T-helper 1 cell treated with Interleukin-12 subunit alpha and Interleukin-12 subunit beta and Interleukin-4 antibody, amounts not matched to agents 30 μg/mL and 1 μg/mL, for 36 hours (primary cell): ENCODE measurements around the gene RBM38.
A peak's percentile ranks its signal among the peaks of the same experiment; 100 is the strongest.
"Not testable (repeated sequence)": the region's sequence is repeated elsewhere in the genome, so short reads cannot be mapped to it uniquely, and the experiment has no call there.

Experiments
- H3K27ac Mint-ChIP-seq: one replicate; pipeline ENCODE4 v1.8.0; 2021; ENCODE audit warnings: mild to moderate bottlenecking, mixed read lengths
- H3K27me3 Mint-ChIP-seq: one replicate; pipeline ENCODE4 v1.8.0; 2021; ENCODE audit warnings: low read depth, mixed read lengths
- H3K36me3 Mint-ChIP-seq: one replicate; pipeline ENCODE4 v1.8.0; 2021; ENCODE audit warnings: low read depth, mixed read lengths
- H3K4me1 Mint-ChIP-seq: one replicate; pipeline ENCODE4 v1.8.0; 2021; ENCODE audit warnings: low read depth, mixed read lengths
- H3K4me3 Mint-ChIP-seq: one replicate; pipeline ENCODE4 v1.8.0; 2021; ENCODE audit warnings: mild to moderate bottlenecking, moderate library complexity, mixed read lengths
- H3K9me3 Mint-ChIP-seq: one replicate; pipeline ENCODE4 v1.8.0; 2021; ENCODE audit warnings: mixed read lengths

Gene RBM38

GRCh38 chr20:57410924-57411323 is 19.7 kb downstream of the RBM38 start:
- Mint-ChIP-seq H3K27me3 (no peaks in the 10 kb centered on the region), H3K27ac (no peak overlapping the region), H3K4me1 (peaks cover 8% of the 10 kb centered on the region), H3K4me3 (no peak overlapping the region), H3K36me3 (peaks cover 14% of the 10 kb centered on the region), H3K9me3 (no peaks in the 10 kb centered on the region)

DNA sequence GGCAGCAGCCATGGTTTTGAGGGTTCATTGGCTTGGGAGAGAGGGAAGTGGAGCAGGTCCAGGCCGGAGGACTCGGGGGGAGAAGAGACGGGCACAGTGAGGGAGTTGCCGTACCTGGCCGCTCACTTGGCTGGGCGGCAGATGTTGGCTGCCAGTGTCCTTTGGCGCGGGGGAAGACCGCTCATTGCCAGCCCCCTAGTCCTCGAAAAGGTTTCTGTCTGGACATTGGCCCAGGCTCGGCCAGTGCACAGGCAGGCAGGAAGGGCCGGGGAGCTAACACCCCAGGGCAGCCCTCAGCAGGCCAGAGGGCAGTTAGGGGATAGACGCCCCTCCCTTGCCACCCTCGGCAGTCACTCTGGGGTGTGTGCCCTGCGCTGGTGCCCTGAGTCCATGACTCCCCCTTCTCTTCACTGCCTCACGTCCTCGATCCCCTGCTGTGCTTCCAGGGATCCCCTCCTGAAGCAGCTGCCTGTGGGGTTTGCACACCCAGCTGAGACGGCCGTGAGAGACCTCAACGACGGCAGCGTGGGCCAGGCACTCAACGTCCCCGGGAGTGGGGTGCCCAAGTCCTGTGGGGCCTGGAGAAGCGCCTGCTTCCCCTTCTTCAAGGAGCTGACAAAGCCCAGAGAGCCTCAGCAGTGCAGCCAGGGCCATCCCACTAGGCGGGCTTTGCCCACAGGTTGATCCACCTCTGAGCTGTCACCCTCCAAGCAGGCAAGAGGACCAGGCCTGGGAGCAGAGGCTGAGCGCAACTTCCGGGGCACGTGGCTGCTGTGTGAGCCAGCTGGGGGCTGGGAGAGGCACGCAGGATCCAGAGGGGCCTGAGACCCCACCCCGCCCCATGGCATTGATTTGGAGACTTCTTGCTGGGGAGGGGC is 20.4 kb downstream of the RBM38 start:
- Mint-ChIP-seq H3K36me3 (peaks cover 14% of the 10 kb centered on the region), H3K27me3 (no peaks in the 10 kb centered on the region), H3K9me3 (no peaks in the 10 kb centered on the region), H3K4me1 (peaks cover 8% of the 10 kb centered on the region), H3K27ac (no peak overlapping the region), H3K4me3 (no peak overlapping the region)

DNA sequence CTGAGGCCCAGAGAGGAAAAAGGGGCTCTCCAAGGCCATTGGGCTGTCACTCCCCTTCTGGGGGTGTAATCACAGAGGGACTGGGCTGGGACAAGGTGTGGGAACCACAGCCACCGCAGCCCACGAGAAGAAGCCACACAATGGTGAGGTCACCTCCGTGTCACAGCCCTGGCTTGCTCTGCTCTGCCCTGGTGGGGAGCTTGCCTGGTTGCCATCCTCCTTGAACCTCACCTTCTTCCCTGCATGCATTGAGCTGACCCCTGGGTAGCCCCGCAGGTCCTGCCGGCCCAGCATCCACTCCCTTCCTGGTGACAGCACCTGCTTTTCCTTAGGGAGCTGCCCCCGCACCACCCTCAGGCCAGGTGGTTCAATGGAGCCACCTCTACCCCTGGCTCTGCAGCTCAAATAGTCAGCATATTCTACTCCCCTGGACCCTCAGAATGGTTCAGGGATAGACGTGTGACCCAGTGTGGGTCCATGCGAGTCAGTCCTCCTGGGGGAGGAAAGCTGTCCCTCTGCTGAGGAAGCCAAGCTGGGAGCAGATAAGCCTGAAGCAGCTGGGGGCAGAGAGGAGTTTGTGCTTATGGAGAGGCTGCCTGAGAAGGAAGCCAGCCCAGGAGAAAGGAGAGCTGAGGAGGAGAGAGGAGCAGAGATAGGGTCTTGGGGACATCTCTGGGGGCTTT is 21.3 kb downstream of the RBM38 start:
- Mint-ChIP-seq H3K9me3 (no peaks in the 10 kb centered on the region), H3K27me3 (peaks cover 6% of the 10 kb centered on the region), H3K36me3 (peaks cover 9% of the 10 kb centered on the region), H3K4me1 (peaks cover 8% of the 10 kb centered on the region), H3K27ac (no peak overlapping the region), H3K4me3 (no peak overlapping the region)

DNA sequence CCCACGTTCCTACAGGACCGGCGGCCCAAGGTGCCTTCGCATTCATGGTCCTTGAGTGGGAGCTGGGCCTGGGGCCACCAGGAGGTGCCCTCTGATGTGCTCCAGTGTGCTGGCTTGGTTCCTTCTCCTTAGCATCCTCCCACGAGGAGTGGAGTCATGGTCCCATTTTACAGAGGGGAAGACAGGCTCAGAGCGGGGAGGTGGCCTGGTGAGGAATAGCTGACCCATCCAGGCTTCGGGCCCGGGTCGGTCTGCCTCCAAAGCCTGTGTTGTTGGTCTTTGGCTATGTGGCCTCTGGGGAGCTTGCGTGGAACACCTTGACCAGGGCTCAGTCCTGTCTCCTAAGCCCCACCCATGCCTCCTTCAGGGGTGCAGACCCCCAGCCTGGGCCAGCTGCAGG is 22.8 kb downstream of the RBM38 start:
- Mint-ChIP-seq H3K36me3 (no peaks in the 10 kb centered on the region), H3K27me3 (peaks cover 17% of the 10 kb centered on the region), H3K4me3 (no peak overlapping the region), H3K27ac (no peak overlapping the region), H3K9me3 (no peaks in the 10 kb centered on the region), H3K4me1 (peaks cover 8% of the 10 kb centered on the region)

GRCh38 chr20:57414867-57415592 is 23.8 kb downstream of the RBM38 start:
- H3K27me3 Mint-ChIP-seq, result peaks cover 17% of the 10 kb centered on the region
- H3K36me3 Mint-ChIP-seq, result no peaks in the 10 kb centered on the region
- no peak overlapping the region for H3K27ac Mint-ChIP-seq
- H3K4me3 Mint-ChIP-seq, result no peak overlapping the region
- peaks cover 8% of the 10 kb centered on the region for H3K4me1 Mint-ChIP-seq
- no peaks in the 10 kb centered on the region for H3K9me3 Mint-ChIP-seq

DNA sequence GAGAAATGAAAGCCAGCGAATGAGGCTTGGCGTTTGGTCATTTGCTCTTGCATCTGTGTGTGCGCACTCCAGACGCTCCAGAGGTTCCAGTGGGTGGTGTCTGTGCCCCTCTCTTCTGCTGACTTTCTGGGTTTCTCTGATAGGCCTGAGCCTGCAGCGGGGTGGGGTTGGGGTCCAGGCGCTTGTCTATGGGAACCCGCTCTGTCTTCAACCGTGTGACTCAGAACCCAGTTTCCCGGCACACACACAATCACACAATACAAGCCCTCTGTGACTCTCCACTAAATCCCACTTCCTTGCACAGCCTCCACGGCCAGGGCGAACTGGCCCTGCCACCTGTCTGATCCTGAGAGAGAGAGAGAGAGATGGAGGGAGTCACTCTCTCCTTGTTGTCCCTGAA is 24.6 kb downstream of the RBM38 start:
- no peak overlapping the region for H3K27ac Mint-ChIP-seq
- no peak overlapping the region for H3K4me3 Mint-ChIP-seq
- H3K27me3 Mint-ChIP-seq, result peaks cover 17% of the 10 kb centered on the region
- no peaks in the 10 kb centered on the region for H3K36me3 Mint-ChIP-seq
- H3K9me3 Mint-ChIP-seq, result no peaks in the 10 kb centered on the region
- H3K4me1 Mint-ChIP-seq, result peaks cover 8% of the 10 kb centered on the region

DNA sequence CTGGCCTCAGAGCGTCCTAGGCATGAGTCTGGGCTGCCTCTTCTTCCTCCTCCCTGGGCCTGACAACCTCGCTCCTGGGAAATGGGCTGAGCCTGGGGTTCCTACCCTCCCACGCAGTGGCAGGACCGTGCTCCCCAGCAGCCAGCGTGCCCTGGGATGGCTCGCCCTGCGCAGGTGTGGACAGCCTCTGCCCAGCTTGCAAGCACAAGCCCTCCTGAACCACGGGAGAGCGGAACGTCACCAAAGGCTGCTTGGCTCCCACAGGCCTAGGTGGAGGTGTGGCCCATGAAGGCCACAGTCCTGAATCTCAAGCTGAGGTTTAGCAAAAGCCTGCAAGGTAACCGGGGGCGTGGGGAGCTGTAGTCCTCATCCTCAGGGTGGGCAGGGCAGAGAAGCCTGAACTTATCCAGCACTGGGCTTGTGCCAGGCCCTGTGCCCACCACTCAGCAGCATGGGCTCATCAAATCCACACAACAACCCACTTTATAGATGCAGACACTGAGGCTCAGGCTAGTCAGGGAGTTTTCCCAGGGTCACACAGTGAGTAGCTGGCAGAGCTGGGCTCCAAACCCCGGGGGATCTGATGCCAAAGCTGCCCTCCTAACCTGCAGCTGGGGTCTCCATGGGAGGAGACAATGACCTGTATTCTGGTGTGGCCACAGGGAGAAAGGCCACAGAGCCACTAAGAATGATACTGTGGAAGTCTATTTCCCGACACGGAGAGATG is 25.3 kb downstream of the RBM38 start:
- H3K4me1 Mint-ChIP-seq, result peaks cover 4% of the 10 kb centered on the region
- no peak overlapping the region for H3K27ac Mint-ChIP-seq
- H3K4me3 Mint-ChIP-seq, result no peak overlapping the region
- H3K9me3 Mint-ChIP-seq, result no peaks in the 10 kb centered on the region
- H3K27me3 Mint-ChIP-seq, result peaks cover 17% of the 10 kb centered on the region
- H3K36me3 Mint-ChIP-seq, result no peaks in the 10 kb centered on the region

DNA sequence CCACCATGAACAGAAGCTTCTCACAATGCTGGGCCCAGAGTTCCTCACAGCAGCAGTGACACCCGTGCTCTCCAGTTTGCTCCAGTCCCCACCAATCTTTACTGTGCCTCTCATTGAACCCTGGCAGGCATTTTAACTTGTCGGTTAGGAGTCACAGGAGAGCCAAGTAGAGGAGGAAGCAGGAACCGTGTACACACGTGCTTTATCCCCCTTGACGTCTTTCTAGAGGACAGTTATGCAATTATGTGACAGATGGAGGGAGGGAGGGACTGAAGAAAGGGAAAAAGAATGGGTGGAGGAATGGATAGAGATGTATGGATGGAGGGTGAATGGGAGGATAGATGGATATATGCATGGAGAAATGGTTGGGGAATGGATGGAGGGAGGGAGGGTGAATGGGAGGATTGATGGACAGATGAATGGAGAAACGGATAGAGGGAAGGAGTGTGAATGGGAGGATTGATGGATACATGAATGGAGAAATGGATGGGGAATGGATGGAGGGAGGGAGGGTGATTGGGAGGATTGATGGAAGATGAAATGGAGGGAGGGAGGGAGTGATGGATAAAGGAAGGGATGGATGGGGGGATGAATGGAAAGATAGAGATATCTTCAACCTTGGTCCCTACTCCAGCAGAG is 26.0 kb downstream of the RBM38 start:
- Mint-ChIP-seq H3K27me3 (peaks cover 17% of the 10 kb centered on the region), H3K4me1 (peaks cover 4% of the 10 kb centered on the region), H3K27ac (peak overlapping the region; percentile 10), H3K9me3 (no peaks in the 10 kb centered on the region), H3K36me3 (no peaks in the 10 kb centered on the region), H3K4me3 (no peak overlapping the region)

DNA sequence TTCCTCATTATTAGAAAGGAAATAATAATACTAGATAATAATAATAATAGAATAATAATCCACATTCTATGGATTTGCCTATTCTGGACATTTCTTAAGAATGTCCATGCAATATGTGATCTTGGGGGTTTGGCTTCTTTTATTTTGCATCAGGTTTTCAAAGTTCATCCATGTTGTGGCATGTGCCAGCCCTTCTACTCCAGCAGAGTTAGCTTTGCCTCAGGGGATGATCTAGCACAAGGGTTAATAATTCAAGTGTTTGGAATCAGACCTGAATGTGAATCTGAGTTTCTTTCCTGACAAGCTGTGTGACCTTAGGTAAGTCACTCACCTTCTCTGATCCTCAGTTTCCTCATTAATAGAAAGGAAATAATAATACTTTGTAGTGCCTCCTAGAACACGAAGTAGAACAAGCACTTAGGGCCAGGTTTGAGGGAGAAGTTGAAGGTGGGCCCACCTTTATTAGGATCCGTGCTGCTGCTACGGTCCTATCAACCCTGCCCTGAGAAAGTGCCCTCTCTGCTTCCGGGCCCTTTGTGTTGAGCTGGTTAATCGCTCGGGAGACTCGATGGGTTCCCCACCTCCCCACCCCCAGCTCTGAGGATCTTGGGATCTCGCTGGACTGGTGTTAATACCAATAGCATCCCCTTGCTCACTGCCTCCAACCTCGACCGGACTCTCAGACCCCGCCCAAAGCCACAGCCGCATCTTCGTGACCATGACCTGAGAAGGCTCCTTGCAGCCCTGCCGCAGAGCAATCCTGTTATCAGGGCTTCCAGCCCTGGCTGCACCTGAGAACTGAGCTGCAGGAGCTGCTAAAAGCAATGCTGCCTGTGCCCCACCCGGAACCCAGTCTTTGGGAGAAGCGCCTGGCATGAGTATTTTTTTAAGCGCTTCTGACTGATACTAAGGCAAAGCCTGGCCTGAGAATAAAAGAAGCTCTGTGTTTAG is 26.9 kb downstream of the RBM38 start:
- Mint-ChIP-seq H3K4me1 (no peaks in the 10 kb centered on the region), H3K36me3 (no peaks in the 10 kb centered on the region), H3K27me3 (peaks cover 17% of the 10 kb centered on the region), H3K27ac (no peak overlapping the region), H3K4me3 (no peak overlapping the region), H3K9me3 (no peaks in the 10 kb centered on the region)

GRCh38 chr20:57419479-57419878 is 28.3 kb downstream of the RBM38 start:
- H3K4me1 Mint-ChIP-seq, H3K4me3 Mint-ChIP-seq, H3K36me3 Mint-ChIP-seq, H3K27ac Mint-ChIP-seq, H3K9me3 Mint-ChIP-seq: not testable (repeated sequence)
- peaks cover 18% of the 10 kb centered on the region for H3K27me3 Mint-ChIP-seq

DNA sequence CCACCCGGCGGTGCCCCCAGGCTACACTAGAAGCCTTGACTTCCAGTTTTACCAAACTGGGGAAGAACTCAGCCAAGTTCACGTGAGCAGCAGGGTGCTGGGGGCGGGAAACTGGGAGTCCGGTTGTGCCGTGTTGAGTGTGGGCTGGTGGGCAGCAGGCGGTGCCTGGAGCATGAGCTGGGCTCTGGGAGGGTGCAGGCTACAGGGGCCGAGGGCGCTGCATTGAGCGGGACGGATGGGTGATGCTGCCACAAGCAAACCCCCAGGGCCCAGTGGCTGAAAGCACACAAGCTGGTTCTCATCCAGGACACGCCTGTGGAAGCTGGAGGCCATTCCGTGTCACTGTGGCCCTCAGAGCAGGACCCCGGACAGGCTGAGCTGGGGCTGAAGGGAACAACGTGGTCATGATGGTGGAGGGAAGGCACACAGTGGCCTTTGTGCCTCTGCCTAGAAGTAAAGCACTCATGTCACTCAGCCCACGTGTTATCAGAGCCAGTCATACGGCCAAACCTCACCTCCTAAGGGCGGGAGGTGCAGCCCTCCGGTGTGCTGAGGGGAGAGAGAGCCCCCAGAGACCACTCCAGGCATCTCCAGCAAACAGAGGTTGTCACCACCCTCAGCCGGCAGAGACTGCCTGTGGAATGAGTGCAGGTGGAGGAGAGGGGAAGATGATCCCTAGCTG is 29.5 kb downstream of the RBM38 start:
- H3K27me3 Mint-ChIP-seq, result peaks cover 21% of the 10 kb centered on the region
- no peak overlapping the region for H3K4me3 Mint-ChIP-seq
- H3K9me3 Mint-ChIP-seq, result no peaks in the 10 kb centered on the region
- H3K4me1 Mint-ChIP-seq, result peaks cover 10% of the 10 kb centered on the region
- no peaks in the 10 kb centered on the region for H3K36me3 Mint-ChIP-seq
- H3K27ac Mint-ChIP-seq, result no peak overlapping the region

DNA sequence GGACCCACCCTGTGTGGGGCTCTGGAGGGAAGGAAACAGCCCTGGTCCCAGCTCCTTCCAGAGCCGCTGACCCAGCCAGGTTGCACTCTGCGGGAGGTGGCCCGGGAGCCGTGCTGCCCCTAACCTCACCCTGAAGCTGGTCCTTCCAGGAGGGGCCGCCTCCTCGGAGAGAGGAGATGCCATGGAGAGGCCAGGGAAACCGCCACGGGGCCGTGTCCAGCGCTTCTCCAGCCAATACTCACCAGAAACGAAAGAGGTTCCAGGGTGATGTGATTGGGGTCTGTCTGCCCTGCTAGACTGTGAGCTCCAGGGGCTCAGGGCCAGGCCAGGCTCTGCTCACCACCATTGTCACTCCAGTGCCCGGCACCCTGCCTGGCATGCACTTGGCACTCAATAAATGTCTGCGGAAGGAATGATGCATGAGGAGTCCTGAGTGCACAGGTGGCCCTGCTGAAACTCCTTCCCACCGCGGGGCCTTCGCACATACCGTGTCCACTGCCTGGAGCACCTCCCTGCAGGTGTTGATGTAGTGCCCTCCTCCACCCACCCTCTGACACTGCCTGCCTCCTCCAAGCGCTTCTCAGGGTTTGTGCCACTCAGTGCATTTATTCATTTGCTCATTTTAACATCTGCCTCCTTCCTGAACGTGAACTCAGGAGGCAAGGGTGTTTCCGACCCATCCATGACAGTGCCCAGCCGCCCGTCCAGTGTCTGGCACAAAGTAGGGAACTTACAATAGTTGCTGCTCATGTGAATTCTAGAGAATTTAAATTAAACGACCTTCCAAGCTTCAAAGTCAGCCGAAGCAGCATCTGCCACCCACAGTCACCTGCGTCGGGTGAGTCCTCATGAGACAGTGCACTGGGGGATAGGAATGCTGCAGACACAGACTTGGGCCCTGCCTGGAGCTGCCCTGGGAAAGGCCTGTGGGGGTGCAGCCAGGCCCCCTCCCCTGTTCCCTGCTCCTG is 30.3 kb downstream of the RBM38 start:
- Mint-ChIP-seq H3K9me3 (no peaks in the 10 kb centered on the region), H3K4me1 (peaks cover 13% of the 10 kb centered on the region), H3K36me3 (no peaks in the 10 kb centered on the region), H3K27ac (no peak overlapping the region), H3K27me3 (peaks cover 21% of the 10 kb centered on the region), H3K4me3 (no peak overlapping the region)
